Measurements from ENCODE around the gene ADAP2. TPM values are rescaled to one million over a fixed set of nuclear protein-coding genes. Genes with fewer than 3 reads are reported as not detected.

ADAP2 gene
- polyA plus RNA-seq, 3 donors = 36.1 to 142 (median 39.8) TPM

GRCh38 chr17:30924341-30924740 is 2.6 kb downstream of the ADAP2 start:
- Histone ChIP-seq H3K27ac (ENCODE audit: low read depth in 1 of 2, low read length in 2 of 2) (no peak overlapping the region), H3K27me3 (ENCODE audit: control insufficient read depth in 2 of 2, insufficient read depth in 2 of 2, low read length in 2 of 2) (no peaks in the 10 kb centered on the region)
- H3K4me1 Mint-ChIP-seq = peaks cover 41% of the 10 kb centered on the region

GRCh38 chr17:30926516-30926915 is 4.8 kb downstream of the ADAP2 start:
- H3K9ac ChIP-seq (ENCODE audit: insufficient read depth, low read length, poor library complexity, severe bottlenecking) = no peak overlapping the region
- peaks cover 18 to 39% of the 10 kb centered on the region in 2 donors for H3K4me1 ChIP-seq (ENCODE audit: control insufficient read depth in 1 of 2, insufficient read depth in 2 of 2, low read length in 2 of 2)
- H3K27me3 ChIP-seq (ENCODE audit: control insufficient read depth in 2 of 2, insufficient read depth in 2 of 2, low read length in 2 of 2) = no peaks in the 10 kb centered on the region
- intact Hi-C loops (cut with micrococcal nuclease) = loop anchor here in 1 of 2 donors (10.0 kb wide), 1 partner anchor 48 kb away; the partner anchor contains the start of gene RNF135
- no peaks in the 10 kb centered on the region for H3K9me3 ChIP-seq (replicated peaks in 1 of 2; ENCODE audit: control insufficient read depth in 1 of 2, insufficient read depth in 1 of 2, low read length in 2 of 2)
- Mint-ChIP-seq H3K27ac (no peak overlapping the region), H3K9me3 (no peaks in the 10 kb centered on the region), H3K27me3 (ENCODE audit: low read depth in 3 of 3) (peaks cover 3 to 13% (median 13%) of the 10 kb centered on the region in 3 donors), H3K4me1 (peaks cover 32% of the 10 kb centered on the region), H3K36me3 (peaks cover 61 to 83% of the 10 kb centered on the region in 2 donors), H3K4me3 (no peak overlapping the region)
- no peak overlapping the region for H3K4me2 ChIP-seq (replicated peaks; ENCODE audit: extremely low read depth, low read length, poor library complexity, severe bottlenecking)
- peaks cover 43% of the 10 kb centered on the region for H4K20me1 ChIP-seq (ENCODE audit: insufficient read depth, low read length)
- H2AFZ ChIP-seq (ENCODE audit: insufficient read depth, low read depth, low read length, poor library complexity, severe bottlenecking) = no peak overlapping the region
- TF ChIP-seq CTCF (IDR thresholded peaks at IDR 0.05) = no peak
- H3K79me2 ChIP-seq (ENCODE audit: insufficient read depth, low read length) = peaks cover 12% of the 10 kb centered on the region
- DNase-seq = peak in 1 of 3 donors; percentile 61
- H3K36me3 ChIP-seq (replicated peaks in 1 of 2; ENCODE audit: control insufficient read depth in 1 of 2, insufficient read depth in 2 of 2, low read length in 2 of 2) = peaks cover 50 to 70% of the 10 kb centered on the region in 2 donors
- WGBS (ENCODE audit: insufficient coverage) = 100% methylated on average over 1 of the region's 6 CpGs
- H3K4me3 ChIP-seq (replicated peaks in 1 of 3; ENCODE audit: low read depth in 2 of 3, low read length in 3 of 3) = no peak overlapping the region
- peak overlapping the region in 1 of 2 donors; percentile 18 for H3K27ac ChIP-seq (ENCODE audit: low read depth in 1 of 2, low read length in 2 of 2)

More at GRCh38 chr17:30924341-30924740, 2.6 kb downstream of the ADAP2 start:
- H3K27ac Mint-ChIP-seq = peak overlapping the region in 2 of 7 donors; percentile 24 to 27
- H3K4me2 ChIP-seq (replicated peaks; ENCODE audit: extremely low read depth, low read length, poor library complexity, severe bottlenecking) = no peak overlapping the region
- no peak overlapping the region for H3K4me3 Mint-ChIP-seq
- peaks cover 42% of the 10 kb centered on the region for H4K20me1 ChIP-seq (ENCODE audit: insufficient read depth, low read length)
- H3K27me3 Mint-ChIP-seq (ENCODE audit: low read depth in 3 of 3) = peaks cover 10 to 20% (median 13%) of the 10 kb centered on the region in 3 donors
- H2AFZ ChIP-seq (ENCODE audit: insufficient read depth, low read depth, low read length, poor library complexity, severe bottlenecking) = no peak overlapping the region
- peaks cover 44 to 67% of the 10 kb centered on the region in 2 donors for H3K36me3 Mint-ChIP-seq
- peaks cover 25 to 50% of the 10 kb centered on the region in 2 donors for H3K4me1 ChIP-seq (ENCODE audit: control insufficient read depth in 1 of 2, insufficient read depth in 2 of 2, low read length in 2 of 2)
- 100% methylated on average over 1 of the region's 2 CpGs for WGBS (ENCODE audit: insufficient coverage)
- no peak for DNase-seq
- no peaks in the 10 kb centered on the region for H3K9me3 Mint-ChIP-seq
- no peak for TF ChIP-seq CTCF (IDR thresholded peaks at IDR 0.05)
- peaks cover 34 to 49% of the 10 kb centered on the region in 2 donors for H3K36me3 ChIP-seq (replicated peaks in 1 of 2; ENCODE audit: control insufficient read depth in 1 of 2, insufficient read depth in 2 of 2, low read length in 2 of 2)
- no peak overlapping the region for H3K4me3 ChIP-seq (replicated peaks in 1 of 3; ENCODE audit: low read depth in 2 of 3, low read length in 3 of 3)
- H3K79me2 ChIP-seq (ENCODE audit: insufficient read depth, low read length) = peaks cover 17% of the 10 kb centered on the region
- no peaks in the 10 kb centered on the region for H3K9me3 ChIP-seq (replicated peaks in 1 of 2; ENCODE audit: control insufficient read depth in 1 of 2, insufficient read depth in 1 of 2, low read length in 2 of 2)
- intact Hi-C loops (cut with micrococcal nuclease) = loop anchor here (5.0 to 10.0 kb wide), 2 partner anchors 48 to 50 kb away; partner anchors contain the start of gene RNF135 (in 2 of the 2)
- no peak overlapping the region for H3K9ac ChIP-seq (ENCODE audit: insufficient read depth, low read length, poor library complexity, severe bottlenecking)

All from CD14-positive monocyte (primary cell).